K562 (cell line): ENCODE results near the gene ADPRH. TPM values are rescaled to one million over a fixed set of nuclear protein-coding genes. Genes with fewer than 3 reads are reported as not detected.

ENCODE experiments used
- ATAC-seq: fragments of 200-7000 bp; cut with Tn5 transposase; 3 replicates; pipeline ENCODE4 v1.9.1; 2020; ENCODE audit warnings: moderate library complexity
- BruUV-seq: library from RNA; stranded (reverse); fragments of 400-500 nt; replicated peaks from 2 replicates; lab custom pipeline; 2021; lab: Mats Ljungman, UMichigan
- CTCF ChIA-PET: fragments of 300-600 bp; formaldehyde crosslinking; extraction: SDS; loops from one replicate; lab custom pipeline; 2021; ENCODE audit warnings: low intra/inter-chr PET ratio; lab: Yijun Ruan, JAX
- POLR2A ChIA-PET: fragments of 300-600, 350-650 bp; sonication (Branson Sonifier 250); formaldehyde crosslinking; extraction: SDS; loops from one replicate; lab custom pipeline; 2021; ENCODE audit warnings: antibody characterized with exemption, inconsistent platforms; lab: Yijun Ruan, JAX
- DNase-seq, 4 experiments: peaks; one replicate each; pipeline versions ENCODE4 v3.0.0 to v3.0.0-alpha.2; 2011 to 2018; ENCODE audit warnings: low spot score in 3 of 4, mixed read lengths in 3 of 4; ENCODE audit errors: extremely low read depth in 1 of 4
- FAIRE-seq: peaks from 2 replicates; lab custom pipeline; 2011; peaks lifted over from hg19 to GRCh38; lab: Jason Lieb, UNC
- H2AFZ ChIP-seq: 2 replicates; pipeline ENCODE4 v1.6.0; 2011; ENCODE audit warnings: low read depth, low read length, control low read depth, inconsistent platforms
- H3K27ac ChIP-seq: fragments of 200-600 bp; 3 replicates; pipeline ENCODE4 v1.8.0; 2011; ENCODE audit warnings: low read depth, mild to moderate bottlenecking, control low read depth, inconsistent platforms, low read length, moderate library complexity, mixed read lengths; ENCODE audit errors: extremely low read depth
- H3K27me3 ChIP-seq, 2 experiments: fragments of 300-600 bp in 1 of 2; 2 replicates in 1 of 2; 3 replicates in 1 of 2; pipeline versions ENCODE4 v1.6.0 to v1.8.0; 2011; ENCODE audit warnings: inconsistent platforms in 2 of 2, low read length in 2 of 2, mild to moderate bottlenecking in 1 of 2, mixed read lengths in 1 of 2, moderate library complexity in 1 of 2; ENCODE audit not compliant: control insufficient read depth in 2 of 2, insufficient read depth in 2 of 2
- H3K36me3 ChIP-seq: fragments of 300-600 bp; 3 replicates; pipeline ENCODE4 v1.8.0; 2011; ENCODE audit warnings: mild to moderate bottlenecking, low read length, inconsistent platforms; ENCODE audit not compliant: control insufficient read depth, insufficient read depth
- H3K4me1 ChIP-seq, 2 experiments: fragments of 200-600 bp in 1 of 2; replicated peaks in 1 of 2; 2 replicates in 1 of 2; 3 replicates in 1 of 2; pipeline versions ENCODE4 v1.5.1 to v1.8.0; 2011; ENCODE audit warnings: inconsistent platforms in 2 of 2, low read length in 2 of 2, mild to moderate bottlenecking in 1 of 2, mixed read lengths in 1 of 2, moderate library complexity in 1 of 2; ENCODE audit not compliant: control insufficient read depth in 2 of 2, insufficient read depth in 2 of 2
- H3K4me2 ChIP-seq: 2 replicates; pipeline ENCODE4 v1.6.1; 2011; ENCODE audit warnings: low read length, control low read depth, inconsistent platforms, mixed read lengths; ENCODE audit not compliant: insufficient read depth
- H3K4me3 ChIP-seq: fragments of 200-600 bp; sonication (generic), shearing (Covaris generic); 2 replicates; pipeline ENCODE4 v1.5.1; 2016; ENCODE audit warnings: control low read depth, inconsistent platforms
- H3K79me2 ChIP-seq: fragments of 200-600 bp; 3 replicates; pipeline ENCODE4 v1.8.0; 2011; ENCODE audit warnings: low read length, inconsistent platforms; ENCODE audit not compliant: control insufficient read depth, insufficient read depth
- H3K9ac ChIP-seq, 2 experiments: 2 replicates each; pipeline versions ENCODE4 v1.6.0 to v1.6.1; 2011; ENCODE audit warnings: low read depth in 2 of 2, low read length in 2 of 2, control low read depth in 1 of 2, inconsistent platforms in 1 of 2, mild to moderate bottlenecking in 1 of 2, mixed read lengths in 1 of 2; ENCODE audit not compliant: insufficient read depth in 1 of 2
- H3K9me1 ChIP-seq: one replicate; pipeline ENCODE4 v1.6.0; 2011; ENCODE audit warnings: inconsistent platforms, mild to moderate bottlenecking, low read length, moderate library complexity; ENCODE audit not compliant: control insufficient read depth, insufficient read depth
- H3K9me3 ChIP-seq: replicated peaks from 2 replicates; pipeline ENCODE4 v1.5.1; 2011; ENCODE audit warnings: low read depth, low read length, inconsistent platforms; ENCODE audit not compliant: control insufficient read depth, insufficient read depth
- H4K20me1 ChIP-seq: replicated peaks from 2 replicates; pipeline ENCODE4 v1.6.1; 2011; ENCODE audit warnings: low read length, inconsistent platforms, mixed read lengths; ENCODE audit not compliant: control insufficient read depth, insufficient read depth
- ADNP ChIP-seq: fragments of 200-800 bp; sonication (Bioruptor generic); IDR thresholded peaks from 2 replicates; pipeline ENCODE4 v1.6.1; 2016; ENCODE audit warnings: missing genetic modification characterization, missing compliant biosample characterization
- BCOR ChIP-seq: fragments of 450-650 bp; IDR thresholded peaks from 2 replicates; pipeline ENCODE4 v1.6.1; 2016
- CEBPB ChIP-seq: fragments of 450-650 bp; IDR thresholded peaks from 2 replicates; pipeline ENCODE4 v1.6.1; 2016; ENCODE audit warnings: missing genetic modification characterization, missing compliant biosample characterization
- CEBPG ChIP-seq, 3 experiments: fragments of 200-800 bp in 1 of 3; sonication (Bioruptor generic) in 1 of 3; sonication (generic) in 1 of 3; formaldehyde crosslinking in 1 of 3; IDR thresholded peaks in 2 of 3; conservative IDR thresholded peaks in 1 of 3; 2 replicates each; pipeline versions ENCODE4 v1.6.1 to v1.8.0; 2016 to 2022; ENCODE audit warnings: missing compliant biosample characterization in 2 of 3, missing genetic modification characterization in 2 of 3, mild to moderate bottlenecking in 1 of 3, missing genetic modification reagents in 1 of 3
- CEBPZ ChIP-seq: fragments of 150-350 bp; IDR thresholded peaks from 2 replicates; pipeline ENCODE4 v1.6.1; 2014; ENCODE audit warnings: low read depth, mild to moderate bottlenecking, low read length, borderline replicate concordance
- HMG20B ChIP-seq: fragments of 250-450 bp; sonication (Bioruptor Pico); IDR thresholded peaks from 2 replicates; pipeline ENCODE4 v1.5.0; 2021; ENCODE audit warnings: mild to moderate bottlenecking
- MED1 ChIP-seq: sonication (generic); formaldehyde crosslinking; IDR thresholded peaks from 2 replicates; pipeline ENCODE4 v1.8.1; 2023; ENCODE audit warnings: missing genetic modification reagents, borderline replicate concordance
- PCBP1 ChIP-seq: fragments of 200-400 bp; formaldehyde crosslinking; IDR thresholded peaks from 2 replicates; pipeline ENCODE4 v1.6.1; 2018; ENCODE audit warnings: mild to moderate bottlenecking, low read depth, low read length; ENCODE audit not compliant: poor library complexity, severe bottlenecking
- XRCC4 ChIP-seq: IDR thresholded peaks from one replicate; pipeline ENCODE4 v1.6.1; 2011; ENCODE audit not compliant: insufficient read depth, insufficient read length; ENCODE audit errors: extremely low read depth
- YY1 ChIP-seq, 3 experiments: IDR thresholded peaks; 2 replicates each; pipeline ENCODE4 v1.6.1; 2011; ENCODE audit warnings: low read length in 2 of 3, mild to moderate bottlenecking in 2 of 3, moderate library complexity in 2 of 3, borderline replicate concordance in 1 of 3, control low read depth in 1 of 3, low read depth in 1 of 3; ENCODE audit not compliant: insufficient read depth in 3 of 3, insufficient replicate concordance in 2 of 3, control insufficient read depth in 1 of 3, insufficient read length in 1 of 3; ENCODE audit errors: extremely low read depth in 1 of 3
- WGBS: fragments of 100-300 bp; shearing (Covaris generic); methylation state at CpG from one replicate; pipeline ENCODE4 v1.1.6; 2016; ENCODE audit warnings: low coverage, mixed read lengths; ENCODE audit not compliant: insufficient coverage; ENCODE audit errors: missing lambda C conversion rate; 5-methylcytosine and 5-hydroxymethylcytosine counted together
- in situ Hi-C: fragments of 300-500 bp; cut with MboI; formaldehyde crosslinking; loops from 4 replicates; pipeline ENCODE4 v1.15.0; 2018; ENCODE audit warnings: inconsistent platforms, mixed read lengths
- intact Hi-C: fragments of 100-400 bp; cut with micrococcal nuclease; formaldehyde crosslinking; loops from 2 replicates; pipeline ENCODE4 v1.14.2; 2022
- polyA plus RNA-seq, 8 experiments: library from polyadenylated mRNA; depleted of rRNA in 4 of 8; stranded (reverse) in 5 of 8; unstranded in 3 of 8; fragments of >200 nt; fragmentation: Nextera tagmentation in 2 of 8; fragmentation: Illumina TruSeq in 1 of 8; extraction: Ambion mirVana in 2 of 8; extraction: Trizol in 1 of 8; gene quantifications; 2 replicates each; pipeline versions ENCODE4 v1.2.1 to v1.2.3, GENCODE V29; 2011 to 2014; ENCODE audit warnings: inconsistent platforms in 1 of 8, missing spikeins in 1 of 8
- total RNA-seq, 7 experiments: library from RNA; depleted of rRNA in 6 of 7; stranded (reverse); fragments of >200 nt in 6 of 7; fragmentation: Illumina TruSeq in 2 of 7; extraction: Trizol in 2 of 7; gene quantifications; 2 replicates each; pipeline versions ENCODE4 v1.2.1 to v1.2.3, GENCODE V29; 2011 to 2021; ENCODE audit warnings: low replicate concordance in 1 of 7
- TF ChIP-seq, protein P1 (sequence below), 2 experiments: fragments of 200-800 bp in 1 of 2; sonication (Bioruptor generic) in 1 of 2; sonication (generic) in 1 of 2; formaldehyde crosslinking in 1 of 2; IDR thresholded peaks in 1 of 2; conservative IDR thresholded peaks in 1 of 2; 2 replicates each; pipeline versions ENCODE4 v1.5.0 to v1.6.1; 2016 to 2020; ENCODE audit warnings: missing compliant biosample characterization in 1 of 2, missing genetic modification characterization in 1 of 2, missing genetic modification reagents in 1 of 2
- TF ChIP-seq, protein P2 (sequence below), 2 experiments: fragments of 450-650 bp in 1 of 2; sonication (generic) in 1 of 2; formaldehyde crosslinking in 1 of 2; IDR thresholded peaks in 1 of 2; conservative IDR thresholded peaks in 1 of 2; 2 replicates each; pipeline versions ENCODE4 v1.6.1 to v1.8.1; 2016 to 2023; ENCODE audit warnings: mild to moderate bottlenecking in 2 of 2, moderate library complexity in 2 of 2, inconsistent platforms in 1 of 2, missing genetic modification reagents in 1 of 2

The ADPRH gene
- total and polyA plus RNA-seq, 9 of the 15 experiments (the other 6 are each of a cell fraction or from before 2014, with no cell fraction given): 0.01 to 1.4 (median 0.65) TPM

GRCh38 chr3:119558626-119559317 is 20.5 kb upstream of the ADPRH start:
- Histone ChIP-seq H3K9ac (peak overlapping the region; percentile 56 to 76; a peak in 3 of 4 replicates), H3K4me2 (peak overlapping the region; percentile 78), H3K4me1 (peaks cover 0 to 12% of the 10 kb centered on the region in 2 experiments; a peak in 3 of 5 replicates), H3K36me3 (no peaks in the 10 kb centered on the region), H2AFZ (peak overlapping the region; percentile 89), H3K79me2 (peaks cover 8% of the 10 kb centered on the region; the same call in 1 of the 3 replicates), H3K9me3 (no peaks in the 10 kb centered on the region), H3K27me3 (no peaks in the 10 kb centered on the region), H3K27ac (peak overlapping the region; percentile 73), H3K4me3 (peak overlapping the region; percentile 37), H4K20me1 (no peaks in the 10 kb centered on the region), H3K9me1 (no peaks in the 10 kb centered on the region)
- WGBS: 16% methylated on average over 8 of the region's 9 CpGs
- in situ Hi-C loops: no loop called here
- POLR2A ChIA-PET: interaction anchor here (0.9 to 1.0 kb wide), 2 partner anchors 12 to 26 kb away, joined by 3 read pairs; no protein-coding TSS in a partner anchor
- DNase-seq (peak in 1 of 4 experiments; percentile 10), FAIRE-seq (no peak), ATAC-seq (peak; percentile 66)
- intact Hi-C loops: loop anchor here (2.0 to 5.0 kb wide), 3 partner anchors 34 to 119 kb away; partner anchors contain the start of genes COX17 and TIMMDC1
- CTCF ChIA-PET: no interaction called here
- TSS peak; percentile 72 for BruUV-seq
- TF ChIP-seq HMG20B (CRISPR knock-in tag) (no peak), CEBPB (tag) (peak; percentile 81), YY1 (IDR thresholded peaks at IDR 0.05; ENCODE audit: borderline replicate concordance in 1 of 3, control insufficient read depth in 1 of 3, extremely low read depth in 1 of 3, insufficient read depth in 3 of 3, insufficient read length in 1 of 3, insufficient replicate concordance in 2 of 3, low read depth in 1 of 3, low read length in 2 of 3) (peak in 1 of 3 experiments; percentile 53), PCBP1 (no peak), CEBPG (CRISPR knock-in tag; IDR thresholded peaks at IDR 0.05) (no peak), CEBPG (tag; conservative IDR thresholded peaks at IDR 0.05 in 1 of 2, IDR thresholded peaks at IDR 0.05 in 1 of 2) (peak in 1 of 2 experiments; percentile 70; a peak in 2 of 4 replicates), BCOR (0 out of 2 replicates have a peak, but pooled peaks have one; percentile 3), CEBPZ (no peak), MED1 (CRISPR knock-in tag) (no peak), ADNP (tag) (no peak), XRCC4 (no peak)
- TF ChIP-seq, protein P1, sequence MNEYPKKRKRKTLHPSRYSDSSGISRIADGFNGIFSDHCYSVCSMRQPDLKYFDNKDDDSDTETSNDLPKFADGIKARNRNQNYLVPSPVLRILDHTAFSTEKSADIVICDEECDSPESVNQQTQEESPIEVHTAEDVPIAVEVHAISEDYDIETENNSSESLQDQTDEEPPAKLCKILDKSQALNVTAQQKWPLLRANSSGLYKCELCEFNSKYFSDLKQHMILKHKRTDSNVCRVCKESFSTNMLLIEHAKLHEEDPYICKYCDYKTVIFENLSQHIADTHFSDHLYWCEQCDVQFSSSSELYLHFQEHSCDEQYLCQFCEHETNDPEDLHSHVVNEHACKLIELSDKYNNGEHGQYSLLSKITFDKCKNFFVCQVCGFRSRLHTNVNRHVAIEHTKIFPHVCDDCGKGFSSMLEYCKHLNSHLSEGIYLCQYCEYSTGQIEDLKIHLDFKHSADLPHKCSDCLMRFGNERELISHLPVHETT (CRISPR knock-in tag; conservative IDR thresholded peaks at IDR 0.05 in 1 of 2, IDR thresholded peaks at IDR 0.05 in 1 of 2): 0 out of 4 replicates have a peak, but pooled peaks of 1 of the 2 experiments have one; percentile 38
- TF ChIP-seq, protein P2, sequence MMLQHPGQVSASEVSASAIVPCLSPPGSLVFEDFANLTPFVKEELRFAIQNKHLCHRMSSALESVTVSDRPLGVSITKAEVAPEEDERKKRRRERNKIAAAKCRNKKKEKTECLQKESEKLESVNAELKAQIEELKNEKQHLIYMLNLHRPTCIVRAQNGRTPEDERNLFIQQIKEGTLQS (IDR thresholded peaks at IDR 0.05): no peak
- TF ChIP-seq, protein P2 (CRISPR knock-in tag; conservative IDR thresholded peaks at IDR 0.05): no peak
